GM23248 (cell line): ENCODE data around the gene IPO9. TPM values are rescaled to one million over a fixed set of nuclear protein-coding genes. Genes with fewer than 3 reads are reported as not detected.

ENCODE experiments used
- DNase-seq: peaks from one replicate; pipeline ENCODE4 v3.0.0-alpha.2; 2015
- H2AFZ ChIP-seq: fragments of 200-600 bp; sonication (generic); 2 replicates; pipeline ENCODE4 v1.6.1; 2016; ENCODE audit warnings: antibody characterized with exemption
- H3F3A ChIP-seq: fragments of 200-600 bp; sonication (generic); 2 replicates; pipeline ENCODE4 v1.6.1; 2016; ENCODE audit warnings: mild to moderate bottlenecking, antibody characterized with exemption, mixed run types; ENCODE audit not compliant: insufficient read depth
- H3K27ac ChIP-seq: fragments of 200-600 bp; sonication (generic); 2 replicates; pipeline ENCODE4 v1.5.1; 2016; ENCODE audit warnings: mild to moderate bottlenecking
- H3K27me3 ChIP-seq: fragments of 200-600 bp; sonication (generic); replicated peaks from 2 replicates; pipeline ENCODE4 v1.6.1; 2016; ENCODE audit warnings: mild to moderate bottlenecking; ENCODE audit not compliant: insufficient read depth
- H3K36me3 ChIP-seq: fragments of 200-600 bp; sonication (generic); 2 replicates; pipeline ENCODE4 v1.6.1; 2016; ENCODE audit warnings: low read depth, mild to moderate bottlenecking
- H3K4me1 ChIP-seq: fragments of 200-600 bp; sonication (generic); 2 replicates; pipeline ENCODE4 v1.6.1; 2016; ENCODE audit warnings: mild to moderate bottlenecking; ENCODE audit not compliant: insufficient read depth
- H3K4me2 ChIP-seq: fragments of 200-600 bp; sonication (generic); one replicate; pipeline ENCODE4 v1.6.1; 2016; ENCODE audit warnings: mild to moderate bottlenecking; ENCODE audit not compliant: unreplicated experiment
- H3K4me3 ChIP-seq: fragments of 200-600 bp; sonication (generic); 2 replicates; pipeline ENCODE4 v1.5.1; 2016; ENCODE audit warnings: mild to moderate bottlenecking
- H3K79me2 ChIP-seq: fragments of 200-600 bp; sonication (generic); 2 replicates; pipeline ENCODE4 v1.6.1; 2016; ENCODE audit warnings: mild to moderate bottlenecking; ENCODE audit not compliant: insufficient read depth
- H3K9ac ChIP-seq: fragments of 200-600 bp; sonication (generic); 2 replicates; pipeline ENCODE4 v1.6.1; 2016; ENCODE audit warnings: mild to moderate bottlenecking
- H3K9me2 ChIP-seq: fragments of 200-600 bp; sonication (generic); 2 replicates; pipeline ENCODE4 v1.6.1; 2016; ENCODE audit warnings: mixed run types, mild to moderate bottlenecking, moderate library complexity; ENCODE audit not compliant: insufficient read depth
- H3K9me3 ChIP-seq: fragments of 200-600 bp; sonication (generic); one replicate; pipeline ENCODE4 v1.6.1; 2017; ENCODE audit warnings: low read depth
- H4K20me1 ChIP-seq: fragments of 200-600 bp; sonication (generic); 2 replicates; pipeline ENCODE4 v1.6.0; 2016; ENCODE audit not compliant: insufficient read depth
- EZH2 ChIP-seq: fragments of 200-600 bp; sonication (generic); IDR thresholded peaks from 2 replicates; pipeline ENCODE4 v1.6.1; 2018; ENCODE audit warnings: antibody characterized with exemption, mild to moderate bottlenecking; ENCODE audit not compliant: insufficient read depth, poor library complexity, severe bottlenecking
- EZH2phosphoT487 ChIP-seq: fragments of 200-600 bp; sonication (generic); IDR thresholded peaks from 2 replicates; pipeline ENCODE4 v1.6.1; 2018; ENCODE audit warnings: antibody characterized with exemption, moderate library complexity, mild to moderate bottlenecking, low read depth; ENCODE audit not compliant: insufficient read depth
- WGBS, 2 experiments: methylation state at CpG; one replicate each; pipeline ENCODE4 v1.1.6; 2015 to 2017; ENCODE audit warnings: low lambda C conversion rate in 2 of 2, low coverage in 1 of 2; ENCODE audit errors: missing lambda C conversion rate in 2 of 2; 5-methylcytosine and 5-hydroxymethylcytosine counted together
- in situ Hi-C: fragments of 300-500 bp; cut with MboI; formaldehyde crosslinking; loops from 2 replicates; pipeline ENCODE4 v1.15.0; 2020
- polyA plus RNA-seq: library from polyadenylated mRNA; unstranded; fragments of >200 nt; fragmentation: Nextera tagmentation; extraction: Ambion mirVana; gene quantifications from 2 replicates; pipeline ENCODE4 v1.2.1, GENCODE V29; 2016
- total RNA-seq: library from RNA; depleted of rRNA; stranded (reverse); fragments of >200 nt; shearing (Covaris generic); gene quantifications from 2 replicates; pipeline ENCODE4 v1.2.3, GENCODE V29; 2014

IPO9 gene
- total and polyA plus RNA-seq, 2 experiments from 2014 or later = 18.3 to 52.4 TPM

DNA sequence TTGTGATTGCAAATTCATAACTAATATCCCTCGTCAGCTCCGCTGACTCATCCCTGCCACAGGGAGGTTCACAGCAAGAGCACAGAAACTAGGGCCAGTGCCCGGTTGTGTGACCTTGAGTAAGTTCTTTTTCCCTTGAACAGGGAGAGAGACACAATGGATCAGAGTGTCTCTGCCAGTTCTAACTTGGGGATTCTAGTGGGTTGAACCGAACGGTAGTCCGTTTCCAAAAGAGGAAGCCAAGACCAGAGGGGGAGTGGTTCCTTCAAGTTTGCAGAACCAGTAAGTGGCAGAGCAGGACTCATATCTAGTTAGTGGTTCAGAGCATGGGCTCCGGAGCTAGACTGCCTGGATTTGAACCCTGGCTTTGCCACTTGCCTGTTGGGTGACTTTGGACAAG is 54.8 kb downstream of the IPO9 start:
- Histone ChIP-seq H3K9me2 (no peaks in the 10 kb centered on the region), H3K4me1 (peaks cover 32% of the 10 kb centered on the region), H3F3A (peaks cover 29% of the 10 kb centered on the region), H3K27me3 (no peaks in the 10 kb centered on the region), H4K20me1 (no peaks in the 10 kb centered on the region), H2AFZ (no peak overlapping the region), H3K79me2 (no peaks in the 10 kb centered on the region), H3K36me3 (no peaks in the 10 kb centered on the region), H3K4me3 (no peak overlapping the region), H3K4me2 (peak overlapping the region; percentile 44), H3K9me3 (no peaks in the 10 kb centered on the region), H3K27ac (peak overlapping the region; percentile 14; the same call in 1 of the 2 replicates), H3K9ac (0 out of 2 replicates have a peak overlapping the region, but pooled peaks have one; percentile 8)
- DNase-seq = peak; percentile 87
- TF ChIP-seq EZH2 (no peak), EZH2phosphoT487 (no peak)
- 6 to 8% methylated on average over 7 of the region's 7 CpGs for WGBS, 2 experiments
- in situ Hi-C loops = loop anchor here (25.0 kb wide), 1 partner anchor 229 kb away; the partner anchor contains the start of gene GPR37L1

- Histone ChIP-seq H3K4me3 (no peak overlapping the region), H3K9me2 (no peaks in the 10 kb centered on the region), H2AFZ (no peak overlapping the region), H3K36me3 (no peaks in the 10 kb centered on the region), H3F3A (peaks cover 29% of the 10 kb centered on the region), H3K27ac (no peak overlapping the region), H3K4me2 (no peak overlapping the region), H4K20me1 (no peaks in the 10 kb centered on the region), H3K79me2 (no peaks in the 10 kb centered on the region), H3K4me1 (peaks cover 32% of the 10 kb centered on the region), H3K27me3 (no peaks in the 10 kb centered on the region), H3K9me3 (no peaks in the 10 kb centered on the region), H3K9ac (no peak overlapping the region)
- no peak for DNase-seq
- TF ChIP-seq EZH2 (no peak), EZH2phosphoT487 (no peak)
- in situ Hi-C loops = loop anchor here (25.0 kb wide), 1 partner anchor 228 kb away; the partner anchor contains the start of gene GPR37L1
- 94 to 100% methylated on average over 1 of the region's 1 CpG for WGBS, 2 experiments
Observed at GRCh38 chr1:201884425-201884824, 55.5 kb downstream of the IPO9 start.

- in situ Hi-C loops = loop anchor here (25.0 kb wide), 1 partner anchor 227 kb away; the partner anchor contains the start of gene GPR37L1
Observed at GRCh38 chr1:201885531-201886075, 56.6 kb downstream of the IPO9 start.

GRCh38 chr1:201886103-201886885 is 57.3 kb downstream of the IPO9 start:
- no peak overlapping the region for H2AFZ ChIP-seq
- H3F3A ChIP-seq = peaks cover 28% of the 10 kb centered on the region
- 87 to 94% methylated on average over 9 of the region's 9 CpGs for WGBS, 2 experiments
- no peak overlapping the region for H3K4me2 ChIP-seq
- H3K9me3 ChIP-seq = no peaks in the 10 kb centered on the region
- no peaks in the 10 kb centered on the region for H4K20me1 ChIP-seq
- no peak overlapping the region for H3K27ac ChIP-seq
- H3K9me2 ChIP-seq = no peaks in the 10 kb centered on the region
- TF ChIP-seq EZH2phosphoT487 (no peak), EZH2 (no peak)
- H3K79me2 ChIP-seq = no peaks in the 10 kb centered on the region
- in situ Hi-C loops = loop anchor here (25.0 kb wide), 1 partner anchor 226 kb away; the partner anchor contains the start of gene GPR37L1
- H3K4me1 ChIP-seq = peaks cover 32% of the 10 kb centered on the region
- no peak overlapping the region for H3K4me3 ChIP-seq
- no peaks in the 10 kb centered on the region for H3K36me3 ChIP-seq
- peak; percentile 33 for DNase-seq
- no peaks in the 10 kb centered on the region for H3K27me3 ChIP-seq
- no peak overlapping the region for H3K9ac ChIP-seq

More at GRCh38 chr1:201885531-201886075, 56.6 kb downstream of the IPO9 start:
- Histone ChIP-seq H3K9ac (no peak overlapping the region), H3K79me2 (no peaks in the 10 kb centered on the region), H3K9me3 (no peaks in the 10 kb centered on the region), H3F3A (peaks cover 29% of the 10 kb centered on the region), H3K4me2 (peak overlapping the region; percentile 4), H3K4me3 (no peak overlapping the region), H4K20me1 (no peaks in the 10 kb centered on the region), H2AFZ (no peak overlapping the region), H3K36me3 (no peaks in the 10 kb centered on the region), H3K4me1 (peaks cover 32% of the 10 kb centered on the region), H3K9me2 (no peaks in the 10 kb centered on the region), H3K27ac (no peak overlapping the region), H3K27me3 (no peaks in the 10 kb centered on the region)
- TF ChIP-seq EZH2phosphoT487 (no peak), EZH2 (no peak)
- peak; percentile 78 for DNase-seq
- WGBS, 2 experiments = 79 to 87% methylated on average over 6 of the region's 6 CpGs
